Stimulated activated naive CD4-positive, alpha-beta T cell (primary cell): ENCODE data around the gene BIRC7.

Source experiments
- DNase-seq, 6 experiments: peaks; one replicate each; lab custom pipeline; 2025; lab: John Stamatoyannopoulos, UW

The BIRC7 gene, protein sequence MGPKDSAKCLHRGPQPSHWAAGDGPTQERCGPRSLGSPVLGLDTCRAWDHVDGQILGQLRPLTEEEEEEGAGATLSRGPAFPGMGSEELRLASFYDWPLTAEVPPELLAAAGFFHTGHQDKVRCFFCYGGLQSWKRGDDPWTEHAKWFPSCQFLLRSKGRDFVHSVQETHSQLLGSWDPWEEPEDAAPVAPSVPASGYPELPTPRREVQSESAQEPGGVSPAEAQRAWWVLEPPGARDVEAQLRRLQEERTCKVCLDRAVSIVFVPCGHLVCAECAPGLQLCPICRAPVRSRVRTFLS

DNA sequence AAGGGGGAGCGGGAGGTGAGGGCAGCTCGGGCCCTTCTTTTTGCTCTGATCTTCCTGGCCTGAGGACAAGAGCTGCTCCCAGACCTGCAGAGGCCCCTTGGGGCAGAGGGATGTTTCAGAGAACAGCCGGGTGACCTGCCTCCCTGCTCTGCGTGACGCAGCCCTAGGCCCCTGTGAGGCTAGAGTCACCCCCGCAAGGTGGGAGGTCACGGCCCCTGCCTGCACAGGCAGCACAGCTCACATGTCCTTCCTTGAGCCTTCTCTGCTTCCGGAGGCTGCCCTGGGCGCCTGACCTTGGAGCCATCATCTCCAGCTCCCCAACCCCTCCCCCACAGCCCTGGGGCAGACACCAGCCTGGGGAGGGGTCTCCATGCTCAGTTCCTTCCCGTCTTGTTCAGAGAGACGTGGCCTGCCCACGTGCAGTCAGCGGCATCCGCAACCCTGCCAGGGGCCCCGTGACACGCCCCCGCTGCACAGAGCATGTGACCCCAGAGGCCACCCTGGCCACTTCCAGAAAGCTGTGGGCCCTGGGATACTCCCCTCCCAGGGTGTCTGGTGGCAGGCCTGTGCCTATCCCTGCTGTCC, at the start of gene BIRC7:
Gene BIRC7, plus strand, starts transcription at position 507 of the 585 bp plus-strand sequence. CDS start 192 bp downstream, outside the sequence.
- peak in 1 of 6 experiments; percentile 33 for DNase-seq

DNA sequence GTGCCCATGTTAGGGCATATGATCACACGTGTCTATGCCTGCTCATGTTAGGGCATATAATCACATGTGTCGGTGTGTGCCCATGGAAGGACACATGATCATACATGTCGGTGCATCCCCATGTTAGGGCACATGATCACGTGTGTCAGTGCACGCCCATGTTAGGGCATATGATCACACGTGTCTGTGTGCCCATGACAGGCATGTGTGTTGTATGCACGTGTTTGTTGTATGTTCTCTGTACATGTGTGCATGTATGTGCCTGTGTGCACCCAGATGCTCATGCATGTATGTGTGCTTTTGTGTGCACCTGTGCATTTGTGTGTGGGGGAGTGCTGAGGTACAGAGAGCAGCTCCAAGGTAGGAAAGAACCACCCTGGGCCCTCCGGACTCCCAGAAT, 49.6 kb upstream of the BIRC7 start:
- DNase-seq: no peak

DNA sequence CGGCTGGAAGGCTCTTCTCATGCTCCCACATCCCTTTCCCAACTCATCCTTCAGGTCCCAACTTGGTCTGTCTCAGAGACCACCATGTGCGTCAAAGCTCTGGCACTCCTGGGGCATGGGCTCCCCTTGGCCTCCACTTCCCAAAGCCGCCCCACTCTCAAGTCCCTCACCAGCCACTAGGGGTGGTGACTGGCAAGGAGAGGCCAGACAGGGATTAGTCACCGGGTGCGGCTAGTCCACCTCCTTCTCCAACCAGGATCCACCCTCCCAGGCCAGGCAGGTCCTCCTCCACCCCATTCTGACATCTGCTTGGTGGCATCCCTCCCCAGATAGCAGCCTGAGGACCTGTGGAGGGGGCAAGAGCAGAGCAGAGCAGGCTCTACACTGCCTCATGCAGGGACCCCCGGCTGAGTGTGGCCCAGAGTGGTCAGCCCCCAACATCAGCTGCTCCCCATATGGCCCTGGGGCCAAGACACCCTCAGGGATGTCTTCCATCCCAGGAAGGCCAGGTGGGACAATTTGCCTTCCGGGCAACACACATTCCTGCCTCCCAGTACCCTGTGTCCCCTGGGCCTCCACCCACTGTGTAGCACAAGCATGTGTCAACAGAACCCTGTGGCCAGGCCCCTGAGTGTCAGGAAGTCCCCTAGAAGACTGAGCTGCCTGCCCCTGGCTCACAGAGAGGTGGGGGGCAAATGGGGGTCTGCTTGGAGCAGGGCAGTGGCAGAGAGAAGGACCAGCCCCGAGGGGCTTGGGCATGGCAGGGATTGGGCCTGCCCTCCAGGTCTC, 49.0 kb upstream of the BIRC7 start:
- DNase-seq: no peak

DNA sequence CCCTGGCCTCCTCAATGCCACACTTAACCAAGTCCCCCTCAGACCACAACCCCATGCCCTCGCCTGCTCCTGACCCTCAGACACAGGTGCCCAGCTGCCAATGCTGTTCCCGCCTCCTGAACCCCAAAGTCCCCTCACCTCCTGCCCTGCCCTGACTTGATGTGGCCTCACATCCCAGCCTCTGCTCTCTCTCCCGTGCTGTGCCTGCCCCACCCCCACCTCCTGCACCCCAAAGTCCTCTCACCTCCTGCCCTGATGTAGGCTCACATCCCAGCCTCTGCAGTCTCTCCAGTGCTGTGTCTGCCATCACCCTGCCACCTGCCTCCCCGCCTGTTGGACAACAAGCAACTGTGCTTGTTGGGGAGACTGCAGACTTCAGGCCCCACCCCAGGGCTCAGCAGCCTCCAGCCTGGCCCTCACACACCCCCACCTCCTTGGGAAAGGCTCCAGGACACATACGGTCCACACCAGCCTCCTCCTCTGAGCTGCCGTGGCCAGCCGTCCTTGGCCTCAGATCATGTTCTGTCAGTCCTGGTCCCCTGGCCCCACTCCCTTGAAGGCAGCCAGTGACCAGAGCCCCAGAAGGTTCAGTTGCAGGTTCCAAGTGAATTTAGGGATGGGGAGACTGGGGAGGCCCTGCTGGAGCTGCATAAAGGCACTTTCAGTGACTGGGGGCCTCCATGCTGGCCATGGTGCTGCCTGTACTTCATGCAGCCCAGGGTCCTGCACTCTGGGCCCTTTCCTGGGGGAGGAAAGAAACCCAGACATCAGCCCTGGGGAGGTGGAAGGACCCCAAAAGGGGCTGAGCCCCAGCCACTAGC, 48.2 kb upstream of the BIRC7 start:
- no peak for DNase-seq

DNA sequence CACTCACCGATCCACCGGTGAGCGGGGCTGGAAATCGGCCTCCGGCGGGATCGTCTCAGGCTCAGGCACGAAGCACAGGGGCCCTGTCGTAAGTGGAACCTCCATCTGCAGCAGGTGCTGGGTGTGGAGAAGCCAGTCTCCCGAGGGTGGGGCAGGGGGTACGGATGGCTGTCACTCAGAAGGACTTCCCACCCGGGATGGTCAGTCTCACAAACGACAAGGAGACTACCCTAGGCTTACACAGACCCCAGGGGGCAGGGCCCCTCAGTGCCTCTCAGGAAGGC, 47.6 kb upstream of the BIRC7 start:
- no peak for DNase-seq

DNA sequence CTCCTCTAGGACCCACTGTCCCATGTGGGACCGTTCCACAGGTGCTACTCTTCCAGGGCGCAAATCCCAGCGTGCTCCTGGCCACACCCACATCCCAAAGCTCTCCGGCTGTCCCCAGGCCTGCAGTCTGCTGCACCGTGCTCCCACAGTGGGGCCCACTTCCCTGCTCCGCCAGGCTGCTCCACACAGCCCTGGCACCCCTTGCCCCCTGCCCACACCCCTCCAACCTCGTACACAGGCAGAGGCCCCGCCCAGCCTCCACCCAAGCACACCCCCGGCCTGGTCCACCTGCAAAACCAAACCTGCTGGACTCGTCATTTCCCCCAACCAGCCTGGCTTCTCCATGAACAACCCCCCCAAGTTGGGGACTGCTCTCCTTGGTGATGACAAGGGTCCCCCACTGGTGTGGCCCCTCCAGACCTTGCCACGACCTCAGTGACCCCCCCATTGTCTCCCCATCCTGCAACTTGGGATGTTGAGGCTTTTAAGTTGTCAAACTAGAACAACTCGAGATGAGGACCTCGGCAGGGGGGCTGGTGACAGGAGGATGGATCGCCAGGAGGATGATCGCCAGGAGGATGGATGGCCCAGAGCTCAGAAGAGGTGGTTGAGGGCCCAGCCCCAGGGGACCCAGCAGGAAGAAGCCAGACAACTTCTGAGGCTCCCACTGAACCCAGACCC, 46.9 kb upstream of the BIRC7 start:
- no peak for DNase-seq

DNA sequence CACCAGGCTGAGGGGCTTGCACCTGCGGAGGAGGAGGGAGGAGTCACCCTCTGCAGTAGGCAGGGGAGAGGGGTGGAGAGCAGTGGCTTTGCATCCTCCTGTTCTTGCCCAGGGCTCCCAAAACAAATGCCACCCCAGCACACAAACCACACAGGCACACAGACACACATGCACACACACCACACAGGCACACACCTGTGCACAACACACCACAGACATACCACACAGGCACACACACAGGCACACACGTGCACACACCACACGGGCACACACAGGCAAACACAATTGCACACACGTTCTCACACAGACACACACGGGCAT, 46.4 kb upstream of the BIRC7 start:
- DNase-seq: no peak

DNA sequence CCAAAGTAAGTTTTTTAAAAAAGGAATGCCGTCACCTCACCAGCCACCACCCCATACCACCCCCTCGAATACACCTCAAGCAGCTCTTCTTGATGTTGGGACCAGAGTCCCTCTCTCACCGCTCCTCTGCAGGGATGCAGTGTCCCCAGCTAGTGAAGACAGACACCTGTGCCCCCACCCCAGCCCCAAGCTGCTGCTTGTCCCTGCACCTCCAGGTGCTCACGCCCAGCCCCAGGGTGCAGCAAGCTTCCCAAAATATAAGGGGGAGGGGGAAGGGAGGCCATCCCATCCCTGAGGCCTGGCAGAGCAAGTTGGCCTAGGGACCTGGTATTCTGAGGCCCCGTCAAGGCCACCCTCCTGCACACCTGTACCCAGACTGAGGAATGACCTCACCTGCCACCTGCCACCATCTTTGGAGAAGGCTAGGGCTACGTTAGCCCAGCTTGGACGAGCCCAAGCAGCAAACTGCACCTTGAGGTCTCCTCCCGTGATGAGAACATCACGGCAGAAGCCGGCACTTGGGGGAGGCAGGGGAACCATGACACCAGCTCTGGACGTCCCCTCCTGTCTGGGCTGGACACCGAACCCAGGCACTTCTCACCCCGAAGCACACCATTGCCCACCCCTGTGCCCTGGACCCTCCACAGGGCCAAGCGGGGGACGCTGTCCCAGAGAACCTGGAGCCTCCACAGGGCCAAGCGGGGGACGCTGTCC, 45.7 kb upstream of the BIRC7 start:
- no peak for DNase-seq

DNA sequence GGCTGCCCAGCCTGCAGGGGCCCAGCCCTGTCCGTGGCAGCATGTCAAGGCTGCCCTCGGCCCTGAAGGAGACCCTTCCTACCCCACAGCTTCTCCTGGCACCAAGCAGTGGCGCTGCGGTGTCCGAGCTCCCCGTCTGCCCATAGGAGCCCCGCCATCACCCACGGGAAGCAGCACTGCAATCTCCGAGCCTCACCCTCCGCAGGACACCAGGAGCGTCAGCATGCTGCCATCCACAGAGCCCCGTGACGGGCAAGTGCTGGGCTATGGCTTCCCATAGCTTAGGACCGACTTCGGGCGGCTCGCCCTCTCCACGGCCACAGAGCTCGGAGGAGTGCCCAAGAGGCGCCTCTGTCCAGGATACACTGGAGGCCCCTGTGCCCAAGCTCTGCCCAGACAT, 44.9 kb upstream of the BIRC7 start:
- DNase-seq: no peak

DNA sequence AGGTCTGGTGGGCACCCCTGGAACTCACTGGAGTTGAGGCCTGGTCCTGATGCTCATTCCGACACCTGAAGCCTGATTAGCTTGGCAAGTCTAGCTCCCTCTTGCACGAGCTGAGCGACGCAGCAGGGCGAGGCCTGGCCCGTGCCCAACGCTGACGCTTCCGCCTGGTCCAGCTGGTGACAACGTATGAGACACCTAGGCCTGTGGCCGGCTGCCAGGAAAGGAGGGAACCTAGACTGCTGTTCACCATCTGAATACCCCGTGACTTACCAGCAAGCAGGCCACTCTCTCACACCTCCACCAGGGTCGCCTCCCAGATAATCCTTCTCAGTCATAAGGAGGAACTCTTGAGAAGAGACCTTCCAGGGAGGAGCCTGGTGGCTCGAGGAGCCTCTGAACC, 44.3 kb upstream of the BIRC7 start:
- DNase-seq: no peak

DNA sequence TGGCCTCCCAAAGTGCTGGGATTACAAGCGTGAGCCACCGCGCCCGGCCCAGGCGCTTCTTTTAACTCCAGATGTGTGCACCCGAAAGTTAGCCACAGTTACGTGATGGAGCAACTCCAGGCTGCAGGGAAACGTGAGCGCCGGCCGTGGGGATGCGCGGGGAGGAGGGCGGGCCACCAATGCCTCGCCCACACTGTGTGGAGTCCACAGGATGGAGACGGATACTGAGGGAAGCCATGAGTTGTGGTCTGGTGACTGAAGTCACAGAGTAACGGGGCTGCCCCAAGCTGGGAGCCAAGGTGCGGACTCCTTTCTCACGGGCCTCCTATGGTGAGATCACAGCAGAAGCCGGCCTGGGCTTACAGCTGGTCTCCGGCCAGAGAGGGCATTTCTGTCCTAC, 43.0 kb upstream of the BIRC7 start:
- no peak for DNase-seq

DNA sequence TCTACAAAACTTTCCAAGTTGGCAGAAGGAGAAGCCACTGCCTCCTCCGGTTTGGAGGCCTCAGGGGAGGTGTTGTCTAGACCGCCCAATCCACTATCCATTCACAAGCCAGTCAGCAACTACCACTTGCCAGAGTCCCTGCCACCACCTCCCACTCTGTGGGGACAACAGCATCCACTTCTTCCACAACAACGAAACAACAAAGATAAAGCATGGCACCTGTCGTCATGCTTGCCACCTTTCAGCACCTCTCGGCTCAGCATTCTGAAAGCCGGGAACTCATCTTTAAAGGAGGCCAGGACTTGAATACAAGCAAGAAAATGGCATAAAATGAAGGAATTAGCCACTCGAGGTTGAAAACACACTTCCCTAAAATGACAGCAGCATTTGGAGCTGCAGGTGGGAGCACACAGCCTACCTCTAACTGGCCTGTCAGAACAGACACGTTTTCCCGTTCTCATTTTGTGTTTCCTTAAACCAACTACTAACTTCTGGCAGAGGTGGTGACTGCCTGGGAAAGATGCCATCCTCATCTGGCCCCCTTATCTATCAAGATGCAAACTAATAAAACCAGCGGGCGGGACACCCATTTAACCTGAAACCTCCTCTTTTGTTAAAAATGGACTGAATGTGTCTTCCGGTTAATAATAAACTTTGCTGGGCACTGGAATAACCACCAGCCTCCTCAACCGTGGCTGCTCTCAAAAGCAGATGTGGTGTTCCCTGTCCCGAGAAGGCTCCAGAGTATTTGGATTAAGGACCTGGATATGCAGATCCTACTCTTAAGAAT, 41.5 kb upstream of the BIRC7 start:
- no peak for DNase-seq

DNA sequence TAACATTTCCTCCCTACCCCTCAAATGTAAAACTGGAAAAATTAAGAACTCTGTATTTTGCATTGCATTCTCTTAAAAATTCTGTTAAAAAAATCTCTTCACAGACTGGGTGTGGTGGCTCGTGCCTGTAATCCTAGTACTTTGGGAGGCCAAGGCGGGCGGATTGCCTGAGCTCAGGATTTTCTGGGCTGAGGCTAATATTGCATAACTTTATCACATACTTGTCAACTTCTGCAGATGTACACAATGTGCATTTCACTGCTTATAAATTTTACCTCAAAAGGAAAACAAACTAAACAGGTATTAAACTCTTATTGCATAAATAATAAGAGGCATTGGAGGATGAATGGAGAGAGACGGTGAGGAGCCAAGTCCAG, 40.9 kb upstream of the BIRC7 start:
- DNase-seq: no peak

DNA sequence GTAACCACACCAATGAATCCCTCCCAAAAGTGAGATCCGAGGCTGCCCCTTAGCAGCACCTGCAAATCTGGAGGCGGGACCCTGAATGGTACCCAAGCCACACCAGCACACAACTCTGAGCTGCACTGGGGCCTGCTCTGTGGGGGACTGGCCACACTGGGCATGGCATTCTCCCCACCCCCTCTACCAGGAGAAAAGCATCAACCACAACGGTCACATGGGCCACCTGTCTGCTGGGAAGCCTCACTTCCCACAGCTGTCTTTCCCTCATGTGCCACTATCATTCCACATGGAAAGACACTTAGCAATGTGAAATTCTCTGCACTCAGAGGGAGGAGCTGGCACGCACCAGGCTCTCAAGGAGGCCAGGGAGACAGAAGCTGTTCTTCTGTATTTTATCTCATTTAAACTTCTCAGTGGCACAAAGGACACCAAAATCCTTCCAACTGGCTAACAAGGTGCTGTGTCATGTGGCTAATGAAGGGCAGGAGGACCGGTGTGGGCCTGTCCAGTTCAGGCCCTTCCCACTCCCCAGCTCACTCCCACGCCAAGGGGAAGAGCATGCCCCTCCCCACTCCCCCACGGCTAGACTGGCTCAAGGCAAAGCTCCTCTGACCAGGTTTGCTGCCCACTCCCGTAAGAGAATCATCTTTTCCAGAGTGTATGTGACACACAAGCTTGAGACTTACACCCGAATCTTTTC, 38.8 kb upstream of the BIRC7 start:
- DNase-seq: no peak

DNA sequence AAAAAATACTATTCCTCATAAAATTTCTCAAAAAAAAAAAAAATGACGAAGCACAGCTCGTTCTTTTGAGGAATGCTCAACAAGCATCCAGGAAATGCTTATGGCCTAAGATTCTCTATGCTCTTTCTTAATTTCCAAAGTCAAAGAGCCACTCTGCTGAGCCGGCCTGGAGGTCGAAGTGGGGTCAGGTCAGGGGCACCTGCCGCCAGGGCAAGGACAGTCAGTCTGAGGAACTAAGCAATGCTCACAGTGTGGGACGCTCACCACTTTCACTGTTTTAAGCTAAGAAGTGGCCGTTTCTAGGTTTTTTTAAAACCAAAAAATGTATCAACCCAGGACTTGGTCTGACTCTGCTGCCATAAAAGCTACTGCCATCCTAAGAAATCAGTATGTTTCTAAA, 37.1 kb upstream of the BIRC7 start:
- DNase-seq: no peak

DNA sequence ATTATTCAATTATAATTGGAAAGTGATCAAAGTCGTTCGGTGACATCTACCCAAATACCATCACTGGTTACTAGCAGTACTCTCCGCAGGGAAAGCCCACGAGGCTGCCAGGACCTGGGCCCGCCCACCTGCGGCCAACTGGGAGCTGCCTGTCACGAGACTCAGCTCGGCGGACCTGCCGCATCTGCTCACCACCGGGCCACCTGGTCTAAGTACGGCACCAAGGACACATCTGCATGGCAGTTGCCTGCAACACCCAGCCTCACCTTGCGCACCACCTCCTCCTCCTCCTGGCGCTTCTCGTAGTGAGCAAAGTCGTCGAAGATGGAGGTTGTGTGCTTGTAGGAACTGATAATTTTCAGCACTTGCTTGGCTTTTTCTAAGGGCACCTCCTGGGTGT, 33.7 kb upstream of the BIRC7 start:
- DNase-seq: no peak

DNA sequence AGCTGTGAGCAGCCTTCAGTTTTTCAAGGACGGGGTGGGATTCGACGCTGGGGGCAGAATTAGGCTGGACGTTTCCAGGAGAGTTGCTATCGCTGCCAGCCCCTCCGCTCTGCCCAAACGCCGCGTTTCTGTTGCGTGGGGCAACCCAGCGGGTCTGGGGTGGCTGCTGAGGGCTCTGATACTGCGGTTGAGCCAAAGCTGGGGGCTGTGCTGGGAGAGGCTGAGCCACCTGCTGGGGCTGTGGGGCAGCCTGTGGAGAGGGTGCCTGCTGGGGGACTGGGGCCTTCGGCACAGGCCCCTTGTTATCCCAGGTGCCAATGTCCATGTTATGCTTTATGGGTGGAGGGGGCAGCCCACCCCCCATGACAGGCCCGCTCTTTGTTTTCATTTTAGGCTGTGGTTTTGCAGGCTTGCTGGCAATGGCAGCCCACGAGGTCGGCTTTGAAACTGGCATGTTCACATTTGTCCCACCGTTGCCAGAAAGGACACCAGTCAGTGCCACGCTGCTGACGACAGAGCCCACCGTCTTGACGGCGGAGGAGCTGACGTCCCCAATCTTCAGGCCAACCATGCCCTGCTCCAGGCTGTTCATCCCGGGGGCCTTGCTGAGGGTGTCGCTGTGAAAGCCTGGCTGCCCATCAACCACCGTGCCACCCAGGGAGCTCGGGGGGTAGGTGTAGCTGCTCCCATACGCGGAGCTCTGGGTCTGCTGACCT, 32.7 kb upstream of the BIRC7 start:
- DNase-seq: no peak

DNA sequence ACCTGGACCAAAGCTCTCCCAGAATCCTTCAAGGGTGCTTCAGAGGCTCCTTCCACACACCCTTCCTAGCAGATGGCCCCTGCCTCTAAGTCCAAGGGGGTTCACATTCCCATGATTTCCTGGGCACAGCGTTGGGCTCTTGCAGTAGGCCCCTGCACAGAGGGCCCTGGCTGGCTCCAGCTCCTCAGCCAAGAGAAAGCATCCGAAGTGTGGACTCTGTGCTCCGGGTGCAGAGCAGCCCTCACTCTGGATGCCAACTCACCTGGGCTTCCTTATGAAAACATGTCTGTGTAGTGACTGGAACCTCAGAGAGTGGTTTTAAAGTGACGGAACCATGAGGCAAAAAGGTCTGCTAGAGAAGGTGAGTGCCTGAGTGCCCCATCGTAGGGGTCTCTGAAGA, 31.3 kb upstream of the BIRC7 start:
- DNase-seq: no peak

DNA sequence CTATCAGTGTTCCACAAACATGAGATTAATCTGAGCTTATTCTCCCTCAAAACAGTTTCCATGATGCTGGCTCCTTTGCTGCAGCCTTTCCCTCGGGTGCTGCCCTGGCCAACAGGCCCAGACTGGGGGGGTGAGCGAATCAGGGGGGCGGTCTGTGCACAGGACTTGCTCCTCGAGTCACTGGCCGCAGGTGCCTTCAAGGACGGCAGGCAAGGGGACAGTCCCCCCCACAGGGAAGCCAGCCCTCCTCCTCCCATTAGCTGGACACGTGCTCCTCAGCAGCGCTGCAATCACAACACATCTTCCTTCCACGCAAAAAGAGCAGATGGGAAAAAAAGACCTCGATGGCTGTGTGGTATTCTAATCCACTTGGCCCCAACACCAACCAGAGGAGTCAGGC, 29.8 kb upstream of the BIRC7 start:
- DNase-seq: no peak

DNA sequence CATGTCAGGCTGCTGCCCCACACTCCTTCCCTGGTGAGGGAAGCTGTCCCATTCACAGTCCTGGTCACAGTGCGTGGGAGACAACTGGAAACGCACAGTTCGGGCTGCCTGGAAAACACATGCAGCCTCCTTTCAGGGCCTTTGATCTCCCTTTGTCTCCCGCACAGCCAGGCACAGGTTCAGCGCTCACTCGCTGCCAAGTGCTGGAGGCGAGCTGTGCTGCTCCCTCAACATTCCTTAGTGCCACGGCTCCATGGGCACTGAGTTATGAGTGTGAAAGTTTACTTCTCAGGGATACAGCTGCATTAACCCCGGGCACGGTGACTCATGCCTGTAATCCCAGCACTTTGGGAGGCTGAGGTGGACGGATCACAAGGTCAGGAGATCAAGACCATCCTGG, 28.8 kb upstream of the BIRC7 start:
- DNase-seq: no peak
